IMR-90 (cell line): ENCODE data around the gene RAX2. TPM values are rescaled to one million over a fixed set of nuclear protein-coding genes. Genes with fewer than 3 reads are reported as not detected.

ENCODE experiments used
- ATAC-seq: fragments of 200-7000 bp; cut with Tn5 transposase; 2 replicates; pipeline ENCODE4 v1.9.1; 2020; ENCODE audit warnings: low read depth, mild to moderate bottlenecking, moderate library complexity
- BruUV-seq: library from RNA; stranded (reverse); fragments of 400-500 nt; replicated peaks from 2 replicates; lab custom pipeline; 2021; lab: Mats Ljungman, UMichigan
- CTCF ChIA-PET: fragments of 300-600 bp; formaldehyde crosslinking; extraction: SDS; loops from one replicate; lab custom pipeline; 2021; ENCODE audit warnings: antibody characterized with exemption; lab: Yijun Ruan, JAX
- POLR2A ChIA-PET: fragments of 300-600 bp; sonication (Branson Sonifier 250); formaldehyde crosslinking; loops from one replicate; lab custom pipeline; 2022; ENCODE audit warnings: antibody characterized with exemption; ENCODE audit not compliant: unreplicated experiment; lab: Charles Lee
- DNase-seq: peaks from one replicate; pipeline ENCODE4 v3.0.0; 2013
- H2AFZ ChIP-seq: replicated peaks from 2 replicates; pipeline ENCODE3; 2013; ENCODE audit warnings: low read length, mild to moderate bottlenecking; ENCODE audit not compliant: poor library complexity
- H2AK5ac ChIP-seq: 2 replicates; pipeline ENCODE4 v1.6.1; 2013; ENCODE audit warnings: low read depth, low read length, inconsistent platforms
- H2AK9ac ChIP-seq: replicated peaks from 2 replicates; pipeline ENCODE3; 2013; ENCODE audit warnings: mild to moderate bottlenecking, low read depth, low read length, moderate library complexity; ENCODE audit not compliant: poor library complexity
- H2BK120ac ChIP-seq: 2 replicates; pipeline ENCODE4 v1.6.1; 2013; ENCODE audit warnings: low read depth, low read length, inconsistent platforms
- H2BK15ac ChIP-seq: 3 replicates; pipeline ENCODE4 v1.6.1; 2013; ENCODE audit warnings: low read depth, low read length, inconsistent platforms
- H2BK20ac ChIP-seq: 2 replicates; pipeline ENCODE4 v1.6.1; 2013; ENCODE audit warnings: low read depth, mild to moderate bottlenecking, inconsistent platforms, low read length, moderate library complexity
- H2BK5ac ChIP-seq: 2 replicates; pipeline ENCODE4 v1.6.1; 2013; ENCODE audit warnings: mild to moderate bottlenecking, low read depth, low read length, inconsistent platforms; ENCODE audit not compliant: poor library complexity, severe bottlenecking
- H3K14ac ChIP-seq: replicated peaks from 2 replicates; pipeline ENCODE4 v1.6.1; 2013; ENCODE audit warnings: low read depth, low read length, inconsistent platforms
- H3K18ac ChIP-seq: 2 replicates; pipeline ENCODE4 v1.6.1; 2013; ENCODE audit warnings: low read depth, low read length, control low read depth
- H3K23ac ChIP-seq: 2 replicates; pipeline ENCODE4 v1.6.1; 2013; ENCODE audit warnings: low read depth, low read length, inconsistent platforms
- H3K27ac ChIP-seq: 2 replicates; pipeline ENCODE4 v1.5.1; 2013; ENCODE audit warnings: mild to moderate bottlenecking, control low read depth, low read length; ENCODE audit not compliant: insufficient read depth
- H3K27me3 ChIP-seq: 2 replicates; pipeline ENCODE4 v1.6.1; 2013; ENCODE audit warnings: low read length; ENCODE audit not compliant: control insufficient read depth, insufficient read depth
- H3K36me3 ChIP-seq: 2 replicates; pipeline ENCODE4 v1.6.1; 2013; ENCODE audit warnings: low read length, mixed read lengths; ENCODE audit not compliant: control insufficient read depth, insufficient read depth
- H3K4ac ChIP-seq: 2 replicates; pipeline ENCODE4 v1.6.1; 2013; ENCODE audit warnings: low read depth, low read length, inconsistent platforms
- H3K4me1 ChIP-seq: 2 replicates; pipeline ENCODE4 v1.6.1; 2013; ENCODE audit warnings: low read length, mixed read lengths; ENCODE audit not compliant: control insufficient read depth, insufficient read depth
- H3K4me2 ChIP-seq: 2 replicates; pipeline ENCODE4 v1.6.1; 2013; ENCODE audit warnings: low read depth, mild to moderate bottlenecking, control low read depth, low read length, moderate library complexity
- H3K4me3 ChIP-seq: 2 replicates; pipeline ENCODE4 v1.5.1; 2013; ENCODE audit warnings: low read depth, mild to moderate bottlenecking, control low read depth, low read length, moderate library complexity; ENCODE audit not compliant: insufficient read depth
- H3K56ac ChIP-seq: 2 replicates; pipeline ENCODE4 v1.6.1; 2013; ENCODE audit warnings: low read length, inconsistent platforms; ENCODE audit not compliant: insufficient read depth; ENCODE audit errors: extremely low read depth
- H3K79me1 ChIP-seq, 2 experiments: 2 replicates each; pipeline ENCODE4 v1.6.1; 2013; ENCODE audit warnings: low read length in 2 of 2, inconsistent platforms in 1 of 2, low read depth in 1 of 2
- H3K9ac ChIP-seq: 2 replicates; pipeline ENCODE4 v1.6.1; 2013; ENCODE audit warnings: low read depth, low read length, control low read depth
- H3K9me1 ChIP-seq: 2 replicates; pipeline ENCODE4 v1.6.1; 2013; ENCODE audit warnings: low read length, inconsistent platforms; ENCODE audit not compliant: insufficient read depth
- H3K9me3 ChIP-seq: 2 replicates; pipeline ENCODE4 v1.6.1; 2013; ENCODE audit warnings: low read length; ENCODE audit not compliant: control insufficient read depth, insufficient read depth
- H4K20me1 ChIP-seq: 2 replicates; pipeline ENCODE4 v1.6.1; 2013; ENCODE audit warnings: low read length, inconsistent platforms; ENCODE audit not compliant: insufficient read depth
- H4K5ac ChIP-seq: 2 replicates; pipeline ENCODE4 v1.6.1; 2013; ENCODE audit warnings: mild to moderate bottlenecking, low read depth, low read length, control low read depth
- H4K8ac ChIP-seq, 2 experiments: 2 replicates each; pipeline ENCODE4 v1.6.1; 2013; ENCODE audit warnings: low read depth in 2 of 2, low read length in 2 of 2, control low read depth in 1 of 2, inconsistent platforms in 1 of 2
- H4K91ac ChIP-seq: 2 replicates; pipeline ENCODE4 v1.6.1; 2013; ENCODE audit warnings: low read depth, low read length, inconsistent platforms; ENCODE audit not compliant: insufficient read depth
- BHLHE40 ChIP-seq: fragments of 150-350 bp; IDR thresholded peaks from 2 replicates; pipeline ENCODE4 v1.6.1; 2016; ENCODE audit warnings: mild to moderate bottlenecking, low read depth, low read length
- CEBPB ChIP-seq: IDR thresholded peaks from 2 replicates; pipeline ENCODE4 v1.6.1; 2012; ENCODE audit warnings: low read depth, low read length, improper control_type of control experiment
- CHD1 ChIP-seq: IDR thresholded peaks from 2 replicates; pipeline ENCODE4 v1.6.1; 2012; ENCODE audit warnings: low read depth, low read length, improper control_type of control experiment
- CTCF ChIP-seq: conservative IDR thresholded peaks from 2 replicates; pipeline ENCODE4 v1.5.1; 2012; ENCODE audit warnings: mild to moderate bottlenecking, low read depth, low read length, improper control_type of control experiment
- FOS ChIP-seq: fragments of 150-350 bp; IDR thresholded peaks from 2 replicates; pipeline ENCODE4 v1.6.1; 2016; ENCODE audit warnings: low read depth, low read length
- MAFK ChIP-seq: IDR thresholded peaks from 2 replicates; pipeline ENCODE4 v1.6.1; 2012; ENCODE audit warnings: low read depth, low read length, improper control_type of control experiment
- MAZ ChIP-seq: IDR thresholded peaks from 2 replicates; pipeline ENCODE4 v1.6.1; 2012; ENCODE audit warnings: low read depth, mild to moderate bottlenecking, low read length, improper control_type of control experiment, moderate library complexity, borderline replicate concordance
- MXI1 ChIP-seq: IDR thresholded peaks from 2 replicates; pipeline ENCODE4 v1.6.1; 2012; ENCODE audit warnings: low read depth, mild to moderate bottlenecking, low read length, moderate library complexity, borderline replicate concordance
- NFE2L2 ChIP-seq: fragments of 150-350 bp; IDR thresholded peaks from 2 replicates; pipeline ENCODE4 v1.6.1; 2016; ENCODE audit warnings: low read depth, mild to moderate bottlenecking, low read length
- POLR2A ChIP-seq: IDR thresholded peaks from 2 replicates; pipeline ENCODE4 v1.6.1; 2012; ENCODE audit warnings: mild to moderate bottlenecking, low read depth, low read length
- RAD21 ChIP-seq: IDR thresholded peaks from 2 replicates; pipeline ENCODE4 v1.6.1; 2012; ENCODE audit warnings: low read length, improper control_type of control experiment
- RCOR1 ChIP-seq: IDR thresholded peaks from 2 replicates; pipeline ENCODE4 v1.6.1; 2012; ENCODE audit warnings: mild to moderate bottlenecking, low read length, improper control_type of control experiment; ENCODE audit not compliant: insufficient replicate concordance
- RFX5 ChIP-seq: IDR thresholded peaks from 2 replicates; pipeline ENCODE4 v1.8.0; 2012; ENCODE audit warnings: low read depth, mild to moderate bottlenecking, low read length, moderate library complexity
- SMC3 ChIP-seq: fragments of 150-350 bp; IDR thresholded peaks from 2 replicates; pipeline ENCODE4 v1.6.1; 2016; ENCODE audit warnings: low read depth, mild to moderate bottlenecking, antibody characterized with exemption, low read length, moderate library complexity
- WGBS, 2 experiments: methylation state at CpG; one replicate each; pipeline versions ENCODE4 v1.1.5 to v1.1.7; 2013; ENCODE audit warnings: missing lambda C conversion rate in 2 of 2; ENCODE audit not compliant: insufficient read length in 1 of 2; ENCODE audit errors: extremely low coverage in 2 of 2; 5-methylcytosine and 5-hydroxymethylcytosine counted together
- dilution Hi-C: fragments of 300-500 bp; cut with HindIII; formaldehyde crosslinking; loops from one replicate; pipeline ENCODE4 v1.14.3; 2018; ENCODE audit warnings: low sequenced_read_pairs; ENCODE audit not compliant: unreplicated experiment
- in situ Hi-C: fragments of 300-500 bp; cut with MboI; formaldehyde crosslinking; loops from 3 replicates; pipeline ENCODE4 v1.14.3; 2019; ENCODE audit warnings: low sequenced_read_pairs, inconsistent platforms, mixed read lengths
- intact Hi-C: fragments of 100-400 bp; cut with micrococcal nuclease; formaldehyde crosslinking; loops from 2 replicates; pipeline ENCODE4 v1.10.0; 2022
- polyA plus RNA-seq, 3 experiments: library from polyadenylated mRNA; depleted of rRNA; stranded (reverse); fragments of >200 nt; gene quantifications; 2 replicates each; pipeline ENCODE4 v1.2.3, GENCODE V29; 2012; ENCODE audit warnings: low replicate concordance in 1 of 3
- total RNA-seq: library from RNA; depleted of rRNA; stranded (reverse); fragments of >200 nt; gene quantifications from 2 replicates; pipeline ENCODE4 v1.2.3, GENCODE V29; 2012
- TF ChIP-seq, protein P1 (sequence below): fragments of 150-350 bp; IDR thresholded peaks from 2 replicates; pipeline ENCODE4 v1.6.1; 2016; ENCODE audit warnings: low read depth, mild to moderate bottlenecking, low read length, moderate library complexity, borderline replicate concordance
- TF ChIP-seq, protein P2 (sequence below): fragments of 150-350 bp; IDR thresholded peaks from 2 replicates; pipeline ENCODE4 v1.6.1; 2017; ENCODE audit warnings: mild to moderate bottlenecking, antibody characterized with exemption, low read length, low read depth

Gene RAX2
- total and polyA plus RNA-seq, 2 of the 4 experiments (the other 2 are of a cell fraction) = not detected

DNA sequence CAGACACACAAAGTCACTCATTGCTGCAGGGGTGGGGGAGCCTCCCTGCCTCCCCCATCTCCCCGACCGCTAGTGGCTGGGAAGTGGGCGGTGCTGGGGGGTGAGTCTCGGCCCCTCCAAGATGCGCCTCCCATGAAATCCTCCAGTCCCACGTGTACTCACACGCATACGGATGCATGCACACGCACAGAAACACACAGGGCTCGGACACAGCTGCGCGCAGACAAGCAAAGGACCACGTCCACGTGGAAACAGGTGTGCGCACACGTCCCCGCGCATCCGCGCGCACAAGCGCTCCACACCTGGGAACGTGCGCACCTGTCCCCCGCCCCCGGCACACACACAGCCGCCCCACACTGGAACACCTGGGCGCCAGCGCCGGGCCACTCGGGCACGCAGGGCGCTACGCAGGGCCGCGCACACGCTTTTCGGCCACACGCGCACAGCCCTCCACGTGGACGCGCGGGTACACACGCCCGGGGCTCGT, 13.5 kb upstream of the RAX2 start:
- POLR2A ChIA-PET = no interaction called here
- Histone ChIP-seq H4K8ac (no peak overlapping the region), H3K9me1 (no peaks in the 10 kb centered on the region), H3K56ac (no peak overlapping the region), H2AK5ac (no peak overlapping the region), H3K79me1 (no peaks in the 10 kb centered on the region), H3K9ac (no peak overlapping the region), H3K9me3 (peaks cover 27% of the 10 kb centered on the region), H3K36me3 (no peaks in the 10 kb centered on the region), H2BK15ac (no peak overlapping the region), H2BK20ac (no peak overlapping the region), H3K4me2 (no peak overlapping the region), H3K14ac (no peak overlapping the region), H2BK5ac (no peak overlapping the region), H3K18ac (no peak overlapping the region), H3K27me3 (peaks cover 28% of the 10 kb centered on the region), H2AFZ (no peak overlapping the region), H2BK120ac (no peak overlapping the region), H4K20me1 (no peaks in the 10 kb centered on the region), H3K4ac (no peak overlapping the region), H4K91ac (no peak overlapping the region), H3K23ac (no peak overlapping the region), H2AK9ac (no peak overlapping the region), H3K4me1 (no peaks in the 10 kb centered on the region), H3K27ac (no peak overlapping the region), H3K4me3 (no peak overlapping the region), H4K5ac (no peak overlapping the region)
- CTCF ChIA-PET = no interaction called here
- BruUV-seq = no TSS peak
- DNase-seq (no peak), ATAC-seq (no peak)
- dilution Hi-C loops = no loop called here
- intact Hi-C loops = no loop called here
- TF ChIP-seq RAD21 (no peak), CHD1 (no peak), FOS (no peak), CTCF (no peak), POLR2A (no peak), BHLHE40 (no peak), NFE2L2 (no peak), MXI1 (no peak), MAZ (no peak), RCOR1 (no peak), CEBPB (no peak), SMC3 (no peak), MAFK (no peak), RFX5 (no peak)
- TF ChIP-seq, protein P1, sequence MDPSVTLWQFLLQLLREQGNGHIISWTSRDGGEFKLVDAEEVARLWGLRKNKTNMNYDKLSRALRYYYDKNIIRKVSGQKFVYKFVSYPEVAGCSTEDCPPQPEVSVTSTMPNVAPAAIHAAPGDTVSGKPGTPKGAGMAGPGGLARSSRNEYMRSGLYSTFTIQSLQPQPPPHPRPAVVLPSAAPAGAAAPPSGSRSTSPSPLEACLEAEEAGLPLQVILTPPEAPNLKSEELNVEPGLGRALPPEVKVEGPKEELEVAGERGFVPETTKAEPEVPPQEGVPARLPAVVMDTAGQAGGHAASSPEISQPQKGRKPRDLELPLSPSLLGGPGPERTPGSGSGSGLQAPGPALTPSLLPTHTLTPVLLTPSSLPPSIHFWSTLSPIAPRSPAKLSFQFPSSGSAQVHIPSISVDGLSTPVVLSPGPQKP = no peak
- TF ChIP-seq, protein P2, sequence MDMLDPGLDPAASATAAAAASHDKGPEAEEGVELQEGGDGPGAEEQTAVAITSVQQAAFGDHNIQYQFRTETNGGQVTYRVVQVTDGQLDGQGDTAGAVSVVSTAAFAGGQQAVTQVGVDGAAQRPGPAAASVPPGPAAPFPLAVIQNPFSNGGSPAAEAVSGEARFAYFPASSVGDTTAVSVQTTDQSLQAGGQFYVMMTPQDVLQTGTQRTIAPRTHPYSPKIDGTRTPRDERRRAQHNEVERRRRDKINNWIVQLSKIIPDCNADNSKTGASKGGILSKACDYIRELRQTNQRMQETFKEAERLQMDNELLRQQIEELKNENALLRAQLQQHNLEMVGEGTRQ = no peak
- WGBS, 2 experiments = 3% methylated on average over 32 of the region's 47 CpGs; no CpG with 5 or more reads in 1 of the 2 experiments
- in situ Hi-C loops = no loop called here
